ENCODE measurements around the gene OR10V1.

Gene OR10V1

GRCh38 chr11:59713745-59714144, at the start of gene OR10V1:
TSS of gene OR10V1 (minus strand) at chr11:59713845. CDS start at chr11:59713845, 0 bp downstream.
- no peak within 1 kb of the TSS for H3K4me3 ChIP-seq (ENCODE audit: low read depth, low read length)
- TF ChIP-seq, protein P1, sequence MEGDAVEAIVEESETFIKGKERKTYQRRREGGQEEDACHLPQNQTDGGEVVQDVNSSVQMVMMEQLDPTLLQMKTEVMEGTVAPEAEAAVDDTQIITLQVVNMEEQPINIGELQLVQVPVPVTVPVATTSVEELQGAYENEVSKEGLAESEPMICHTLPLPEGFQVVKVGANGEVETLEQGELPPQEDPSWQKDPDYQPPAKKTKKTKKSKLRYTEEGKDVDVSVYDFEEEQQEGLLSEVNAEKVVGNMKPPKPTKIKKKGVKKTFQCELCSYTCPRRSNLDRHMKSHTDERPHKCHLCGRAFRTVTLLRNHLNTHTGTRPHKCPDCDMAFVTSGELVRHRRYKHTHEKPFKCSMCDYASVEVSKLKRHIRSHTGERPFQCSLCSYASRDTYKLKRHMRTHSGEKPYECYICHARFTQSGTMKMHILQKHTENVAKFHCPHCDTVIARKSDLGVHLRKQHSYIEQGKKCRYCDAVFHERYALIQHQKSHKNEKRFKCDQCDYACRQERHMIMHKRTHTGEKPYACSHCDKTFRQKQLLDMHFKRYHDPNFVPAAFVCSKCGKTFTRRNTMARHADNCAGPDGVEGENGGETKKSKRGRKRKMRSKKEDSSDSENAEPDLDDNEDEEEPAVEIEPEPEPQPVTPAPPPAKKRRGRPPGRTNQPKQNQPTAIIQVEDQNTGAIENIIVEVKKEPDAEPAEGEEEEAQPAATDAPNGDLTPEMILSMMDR (IDR thresholded peaks at IDR 0.05; ENCODE audit: low read depth, low read length) = no peak

- H3K4me3 ChIP-seq (ENCODE audit: low read depth, low read length) = no peak overlapping the region
- TF ChIP-seq, protein P1 (IDR thresholded peaks at IDR 0.05; ENCODE audit: low read depth, low read length) = no peak
These were observed 48.3 kb upstream of the OR10V1 start for GRCh38 chr11:59761993-59762392.

- TF ChIP-seq, protein P1 (IDR thresholded peaks at IDR 0.05; ENCODE audit: low read depth, low read length) = no peak
- no peak overlapping the region for H3K4me3 ChIP-seq (ENCODE audit: low read depth, low read length)
These were observed 47.1 kb upstream of the OR10V1 start for GRCh38 chr11:59760771-59761170.

- no peak overlapping the region for H3K4me3 ChIP-seq (ENCODE audit: low read depth, low read length)
- TF ChIP-seq, protein P1 (IDR thresholded peaks at IDR 0.05; ENCODE audit: low read depth, low read length) = no peak
These were observed 46.3 kb upstream of the OR10V1 start for GRCh38 chr11:59759900-59760299.

GRCh38 chr11:59758401-59759037, 44.9 kb upstream of the OR10V1 start:
- TF ChIP-seq, protein P1 (IDR thresholded peaks at IDR 0.05; ENCODE audit: low read depth, low read length) = no peak
- H3K4me3 ChIP-seq (ENCODE audit: low read depth, low read length) = no peak overlapping the region

DNA sequence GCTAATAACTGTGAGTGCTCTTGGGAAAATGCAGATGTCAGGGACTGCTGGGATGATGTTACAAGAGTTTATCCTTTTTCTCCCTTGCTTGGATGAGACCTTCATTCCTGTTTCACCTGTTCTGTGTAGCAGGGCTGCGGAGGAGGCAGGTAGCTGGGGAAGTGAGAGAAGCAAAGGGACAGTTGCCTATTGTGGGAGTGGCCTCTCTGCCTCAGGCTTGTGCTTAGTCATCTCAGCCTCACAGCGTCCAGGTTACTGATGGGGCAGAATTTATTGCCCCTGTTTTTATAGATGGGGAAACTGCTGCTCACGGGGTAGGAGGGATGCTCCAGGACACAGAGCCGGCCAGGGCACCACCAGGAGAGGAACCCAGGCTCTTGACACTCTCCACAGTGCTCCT, 43.2 kb upstream of the OR10V1 start:
- TF ChIP-seq, protein P1 (IDR thresholded peaks at IDR 0.05; ENCODE audit: low read depth, low read length) = no peak
- no peak overlapping the region for H3K4me3 ChIP-seq (ENCODE audit: low read depth, low read length)

DNA sequence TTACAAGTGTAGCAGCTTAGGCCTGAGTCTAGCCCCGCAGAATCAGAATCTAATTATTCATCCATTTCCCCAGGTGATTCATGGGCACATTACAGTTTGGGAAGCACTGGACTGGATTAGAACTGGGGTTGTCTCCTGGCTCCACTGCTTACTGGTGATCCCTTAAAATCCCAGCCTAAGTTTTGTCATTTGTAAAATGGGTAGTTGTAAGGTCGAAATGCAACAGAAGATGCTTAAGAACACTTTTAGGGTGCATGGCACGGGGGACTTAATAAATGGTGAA, 42.9 kb upstream of the OR10V1 start:
- TF ChIP-seq, protein P1 (IDR thresholded peaks at IDR 0.05; ENCODE audit: low read depth, low read length) = no peak
- H3K4me3 ChIP-seq (ENCODE audit: low read depth, low read length) = no peak overlapping the region
